ENCODE data around the gene MED12L.

Gene MED12L

DNA sequence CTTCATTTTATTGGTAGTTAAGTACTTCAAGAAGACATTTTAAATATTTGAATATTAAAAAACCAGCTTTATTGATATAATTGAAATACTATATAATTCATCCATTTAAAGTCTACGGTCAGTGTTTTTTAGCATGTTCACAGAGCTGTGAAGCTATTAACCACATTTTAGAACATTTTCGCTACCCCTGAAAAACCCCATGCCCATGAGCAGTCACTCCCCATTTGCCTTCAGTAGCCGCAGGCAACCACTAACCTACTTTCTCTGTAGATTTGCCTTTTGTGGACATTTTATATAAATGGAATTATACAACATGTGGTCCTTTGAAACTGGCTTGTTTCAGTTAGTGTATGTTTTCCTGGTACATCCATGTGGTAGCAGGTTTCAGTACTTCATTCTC, 61.8 kb downstream of the MED12L start:
- peaks cover 8% of the 10 kb centered on the region for H3K4me1 ChIP-seq (ENCODE audit: insufficient read depth, poor library complexity, severe bottlenecking)
- ATAC-seq (ENCODE audit: low read depth) = no peak

DNA sequence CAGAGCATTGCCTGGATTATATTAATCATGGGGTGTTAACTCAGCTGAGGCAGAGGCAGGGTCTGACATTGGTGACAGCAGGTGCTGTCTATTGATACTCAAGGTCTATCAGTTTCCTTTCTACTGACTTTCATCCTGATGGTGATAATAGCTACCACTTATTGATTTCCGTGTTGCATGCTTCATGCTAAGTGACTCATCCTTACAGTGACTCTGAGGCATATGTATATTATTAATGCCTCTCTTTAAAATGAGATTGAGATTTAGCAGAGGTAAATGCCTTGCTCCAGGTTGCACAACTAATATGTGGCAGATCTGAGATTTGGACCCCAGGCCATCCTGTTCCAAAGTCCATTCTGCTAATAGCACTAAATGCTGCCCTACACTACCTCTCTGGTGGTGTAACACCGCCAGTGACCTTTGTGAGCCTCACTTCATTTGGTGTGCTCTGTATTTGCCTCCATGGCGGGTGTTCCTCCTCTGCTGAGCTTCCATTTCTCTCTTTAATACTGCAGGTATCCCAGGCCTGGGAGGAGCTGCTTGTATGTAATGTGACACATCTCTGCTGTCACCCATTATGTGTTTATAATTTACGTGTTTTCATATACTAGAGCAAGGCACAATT, 67.1 kb downstream of the MED12L start:
- no peak for DNase-seq (ENCODE audit: low spot score)
- no peak overlapping the region for H3K4me3 ChIP-seq (ENCODE audit: severe bottlenecking)
- H3K9me3 ChIP-seq (ENCODE audit: severe bottlenecking) = no peaks in the 10 kb centered on the region
- H3K27me3 ChIP-seq (ENCODE audit: insufficient read depth, poor library complexity, severe bottlenecking) = no peaks in the 10 kb centered on the region
- ATAC-seq (ENCODE audit: low read depth) = no peak
- no peak overlapping the region for H3K27ac ChIP-seq (ENCODE audit: poor library complexity, severe bottlenecking)
- no peaks in the 10 kb centered on the region for H3K4me1 ChIP-seq (ENCODE audit: insufficient read depth, poor library complexity, severe bottlenecking)
- no peaks in the 10 kb centered on the region for H3K36me3 ChIP-seq (ENCODE audit: low read depth)
- TF ChIP-seq, protein P1, sequence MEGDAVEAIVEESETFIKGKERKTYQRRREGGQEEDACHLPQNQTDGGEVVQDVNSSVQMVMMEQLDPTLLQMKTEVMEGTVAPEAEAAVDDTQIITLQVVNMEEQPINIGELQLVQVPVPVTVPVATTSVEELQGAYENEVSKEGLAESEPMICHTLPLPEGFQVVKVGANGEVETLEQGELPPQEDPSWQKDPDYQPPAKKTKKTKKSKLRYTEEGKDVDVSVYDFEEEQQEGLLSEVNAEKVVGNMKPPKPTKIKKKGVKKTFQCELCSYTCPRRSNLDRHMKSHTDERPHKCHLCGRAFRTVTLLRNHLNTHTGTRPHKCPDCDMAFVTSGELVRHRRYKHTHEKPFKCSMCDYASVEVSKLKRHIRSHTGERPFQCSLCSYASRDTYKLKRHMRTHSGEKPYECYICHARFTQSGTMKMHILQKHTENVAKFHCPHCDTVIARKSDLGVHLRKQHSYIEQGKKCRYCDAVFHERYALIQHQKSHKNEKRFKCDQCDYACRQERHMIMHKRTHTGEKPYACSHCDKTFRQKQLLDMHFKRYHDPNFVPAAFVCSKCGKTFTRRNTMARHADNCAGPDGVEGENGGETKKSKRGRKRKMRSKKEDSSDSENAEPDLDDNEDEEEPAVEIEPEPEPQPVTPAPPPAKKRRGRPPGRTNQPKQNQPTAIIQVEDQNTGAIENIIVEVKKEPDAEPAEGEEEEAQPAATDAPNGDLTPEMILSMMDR (IDR thresholded peaks at IDR 0.05; ENCODE audit: poor library complexity, severe bottlenecking) = no peak

More for the DNA sequence above, 61.8 kb downstream of the MED12L start:
- TF ChIP-seq, protein P1 (IDR thresholded peaks at IDR 0.05; ENCODE audit: poor library complexity, severe bottlenecking) = no peak
- Histone ChIP-seq H3K9me3 (ENCODE audit: severe bottlenecking) (no peaks in the 10 kb centered on the region), H3K27me3 (ENCODE audit: insufficient read depth, poor library complexity, severe bottlenecking) (no peaks in the 10 kb centered on the region), H3K27ac (ENCODE audit: poor library complexity, severe bottlenecking) (no peak overlapping the region), H3K4me3 (ENCODE audit: severe bottlenecking) (no peak overlapping the region), H3K36me3 (ENCODE audit: low read depth) (no peaks in the 10 kb centered on the region)
- no peak for DNase-seq (ENCODE audit: low spot score)

DNA sequence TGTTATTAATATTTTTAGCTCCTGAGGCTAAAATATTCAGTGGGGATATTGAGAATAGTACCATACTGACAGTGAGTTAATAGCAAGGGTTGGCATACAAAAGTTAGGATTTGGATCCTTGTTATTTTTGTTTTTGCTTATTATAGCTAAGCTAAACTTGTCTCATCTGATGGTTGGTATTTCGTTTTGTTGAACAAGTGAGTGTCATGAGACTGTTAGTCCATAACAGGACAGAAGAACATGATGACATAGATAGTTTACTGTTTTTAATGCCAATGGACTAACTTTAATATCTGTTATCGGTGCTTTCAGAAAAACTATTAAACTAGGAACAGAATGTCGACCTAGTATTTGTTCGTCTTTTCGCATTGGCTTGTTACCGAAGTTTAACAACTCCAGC, 69.1 kb downstream of the MED12L start:
- H3K36me3 ChIP-seq (ENCODE audit: low read depth) = no peaks in the 10 kb centered on the region
- TF ChIP-seq, protein P1 (IDR thresholded peaks at IDR 0.05; ENCODE audit: poor library complexity, severe bottlenecking) = no peak
- H3K4me1 ChIP-seq (ENCODE audit: insufficient read depth, poor library complexity, severe bottlenecking) = no peaks in the 10 kb centered on the region
- ATAC-seq (ENCODE audit: low read depth) = no peak
- H3K4me3 ChIP-seq (ENCODE audit: severe bottlenecking) = no peak overlapping the region
- H3K27me3 ChIP-seq (ENCODE audit: insufficient read depth, poor library complexity, severe bottlenecking) = no peaks in the 10 kb centered on the region
- no peak for DNase-seq (ENCODE audit: low spot score)
- no peak overlapping the region for H3K27ac ChIP-seq (ENCODE audit: poor library complexity, severe bottlenecking)
- no peaks in the 10 kb centered on the region for H3K9me3 ChIP-seq (ENCODE audit: severe bottlenecking)

DNA sequence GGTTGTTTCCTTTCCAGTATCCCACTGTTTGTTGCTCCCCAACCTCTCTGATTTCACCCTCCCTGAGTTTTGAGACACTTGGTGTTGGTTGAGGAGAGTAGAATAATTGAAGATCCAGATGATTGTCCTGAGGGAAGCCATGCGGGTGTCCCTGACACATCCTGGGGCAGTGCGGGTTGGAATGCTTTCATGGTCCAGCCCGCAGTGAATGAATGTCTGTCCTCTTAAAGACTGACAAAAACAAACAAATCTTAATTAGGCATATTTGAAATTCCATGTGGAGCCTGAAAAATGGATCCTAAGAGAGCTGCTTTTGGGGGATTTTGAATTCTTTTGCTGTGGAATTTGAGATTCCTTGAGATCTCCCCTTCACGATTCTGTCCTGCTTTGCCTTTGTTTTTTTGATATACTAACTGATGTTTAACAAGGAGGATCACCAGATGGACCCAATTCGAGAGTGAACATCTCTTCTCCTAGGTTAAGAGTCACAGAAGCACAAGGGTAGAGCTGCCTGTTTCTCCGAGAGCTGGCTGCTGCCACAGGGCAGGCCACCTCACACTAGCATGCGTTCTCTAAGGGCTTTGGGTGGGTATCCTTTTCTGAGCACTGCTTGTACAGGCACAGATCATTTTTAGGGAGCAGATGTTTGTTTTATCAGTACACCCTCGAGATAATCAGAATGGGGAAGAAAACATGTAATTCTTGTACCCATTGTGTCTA, 70.1 kb downstream of the MED12L start:
- DNase-seq (ENCODE audit: low spot score) = no peak
- H3K27me3 ChIP-seq (ENCODE audit: insufficient read depth, poor library complexity, severe bottlenecking) = no peaks in the 10 kb centered on the region
- H3K27ac ChIP-seq (ENCODE audit: poor library complexity, severe bottlenecking) = no peak overlapping the region
- H3K4me3 ChIP-seq (ENCODE audit: severe bottlenecking) = no peak overlapping the region
- no peak for ATAC-seq (ENCODE audit: low read depth)
- no peaks in the 10 kb centered on the region for H3K9me3 ChIP-seq (ENCODE audit: severe bottlenecking)
- TF ChIP-seq, protein P1 (IDR thresholded peaks at IDR 0.05; ENCODE audit: poor library complexity, severe bottlenecking) = no peak
- no peaks in the 10 kb centered on the region for H3K4me1 ChIP-seq (ENCODE audit: insufficient read depth, poor library complexity, severe bottlenecking)
- H3K36me3 ChIP-seq (ENCODE audit: low read depth) = no peaks in the 10 kb centered on the region
